HCT116 (cell line): ENCODE measurements around the gene ITSN1. TPM values are rescaled to one million over a fixed set of nuclear protein-coding genes. Genes with fewer than 3 reads are reported as not detected.

ENCODE experiments used
- ATAC-seq: fragments of 200-7000 bp; cut with Tn5 transposase; 2 replicates; pipeline ENCODE4 v1.9.1; 2020; ENCODE audit warnings: mild to moderate bottlenecking, moderate library complexity
- BruUV-seq: library from RNA; stranded (reverse); fragments of 400-500 nt; replicated peaks from 2 replicates; lab custom pipeline; 2021; lab: Mats Ljungman, UMichigan
- CTCF ChIA-PET: fragments of 300-600 bp; sonication (Branson Sonifier 250); formaldehyde crosslinking; loops from one replicate; lab custom pipeline; 2021; ENCODE audit warnings: antibody characterized with exemption; lab: Charles Lee
- POLR2A ChIA-PET: fragments of 300-600, 350-600 bp; sonication (Branson Sonifier 250); formaldehyde crosslinking; loops from one replicate; lab custom pipeline; 2021; ENCODE audit warnings: antibody characterized with exemption; lab: Charles Lee
- RAD21 ChIA-PET, 2 experiments: fragments of 300-600 bp; sonication (Branson Sonifier 250); formaldehyde crosslinking; loops; one replicate each; lab custom pipeline; 2023; ENCODE audit warnings: low total read pairs in 2 of 2; ENCODE audit not compliant: uncharacterized antibody in 2 of 2, unreplicated experiment in 2 of 2, low non-redundant PET in 1 of 2; lab: Charles Lee
- DNase-seq: peaks from one replicate; pipeline ENCODE4 v3.0.0-alpha.2; 2010; ENCODE audit warnings: low read depth, low spot score
- H2AFZ ChIP-seq: fragments of 200-600 bp; shearing (Covaris generic), sonication (generic); 2 replicates; pipeline ENCODE4 v1.6.1; 2017; ENCODE audit warnings: low read depth, mixed run types, mixed read lengths, antibody characterized with exemption, low read length; ENCODE audit not compliant: poor library complexity, severe bottlenecking
- H3K27ac ChIP-seq: 2 replicates; pipeline ENCODE4 v1.5.1; 2012; ENCODE audit warnings: low read depth, low read length
- H3K27me3 ChIP-seq: fragments of 200-600 bp; sonication (generic); 2 replicates; pipeline ENCODE4 v1.6.1; 2016; ENCODE audit warnings: mixed run types, low read length, mixed read lengths; ENCODE audit not compliant: insufficient read depth
- H3K36me3 ChIP-seq, 2 experiments: fragments of 200-500 bp in 1 of 2; fragments of 200-600 bp in 1 of 2; sonication (Bioruptor generic) in 1 of 2; sonication (generic) in 1 of 2; 2 replicates each; pipeline versions ENCODE4 v1.5.1 to v1.6.1; 2014 to 2016; ENCODE audit warnings: low read length in 2 of 2, inconsistent platforms in 1 of 2, mixed read lengths in 1 of 2, mixed run types in 1 of 2; ENCODE audit not compliant: insufficient read depth in 2 of 2, control insufficient read depth in 1 of 2
- H3K4me1 ChIP-seq, 2 experiments: fragments of 200-600 bp in 1 of 2; sonication (generic) in 1 of 2; 2 replicates each; pipeline versions ENCODE4 v1.5.1 to v1.6.1; 2012 to 2017; ENCODE audit warnings: low read length in 2 of 2, inconsistent platforms in 1 of 2, mild to moderate bottlenecking in 1 of 2, mixed read lengths in 1 of 2, mixed run types in 1 of 2, moderate library complexity in 1 of 2; ENCODE audit not compliant: insufficient read depth in 2 of 2, control insufficient read depth in 1 of 2
- H3K4me2 ChIP-seq: fragments of 200-600 bp; sonication (generic); 2 replicates; pipeline ENCODE4 v1.6.1; 2017; ENCODE audit warnings: mixed run types, low read length, mixed read lengths
- H3K4me3 ChIP-seq, 2 experiments: fragments of 200-600 bp in 1 of 2; sonication (generic) in 1 of 2; replicated peaks in 1 of 2; 2 replicates each; pipeline ENCODE4 v1.5.1; 2011 to 2016; ENCODE audit warnings: low read length in 2 of 2, control low read depth in 1 of 2, low read depth in 1 of 2, mild to moderate bottlenecking in 1 of 2, mixed read lengths in 1 of 2, mixed run types in 1 of 2
- H3K79me2 ChIP-seq: fragments of 200-600 bp; sonication (generic); 2 replicates; pipeline ENCODE4 v1.6.1; 2017; ENCODE audit warnings: mild to moderate bottlenecking, mixed run types, low read length, moderate library complexity, mixed read lengths; ENCODE audit not compliant: insufficient read depth
- H3K9ac ChIP-seq: fragments of 200-600 bp; sonication (generic); 2 replicates; pipeline ENCODE4 v1.6.1; 2016; ENCODE audit warnings: low read length, mixed read lengths
- H3K9me2 ChIP-seq: fragments of 200-600 bp; sonication (generic), shearing (Covaris generic); 2 replicates; pipeline ENCODE4 v1.6.1; 2017; ENCODE audit warnings: mixed run types, mild to moderate bottlenecking, moderate library complexity; ENCODE audit not compliant: insufficient read depth
- H3K9me3 ChIP-seq, 2 experiments: fragments of 200-500 bp in 1 of 2; fragments of 200-600 bp in 1 of 2; sonication (Bioruptor generic) in 1 of 2; sonication (generic) in 1 of 2; 2 replicates each; pipeline ENCODE4 v1.6.1; 2014 to 2017; ENCODE audit warnings: low read length in 2 of 2, mixed read lengths in 2 of 2, inconsistent platforms in 1 of 2, low read depth in 1 of 2, mild to moderate bottlenecking in 1 of 2, mixed run types in 1 of 2, moderate library complexity in 1 of 2; ENCODE audit not compliant: control insufficient read depth in 1 of 2, insufficient read depth in 1 of 2
- H4K20me1 ChIP-seq: fragments of 200-600 bp; sonication (generic), shearing (Covaris generic); 2 replicates; pipeline ENCODE4 v1.6.1; 2017; ENCODE audit warnings: mixed run types, mild to moderate bottlenecking, moderate library complexity; ENCODE audit not compliant: insufficient read depth
- ATF3 ChIP-seq: IDR thresholded peaks from 2 replicates; pipeline ENCODE4 v1.6.1; 2012
- CBX3 ChIP-seq: IDR thresholded peaks from 2 replicates; pipeline ENCODE4 v1.6.1; 2012; ENCODE audit warnings: low read depth
- CTCF ChIP-seq, 3 experiments: fragments of 200-600 bp in 1 of 3; sonication (generic) in 1 of 3; IDR thresholded peaks in 2 of 3; conservative IDR thresholded peaks in 1 of 3; 2 replicates each; pipeline ENCODE4 v1.5.1; 2012 to 2017; ENCODE audit warnings: low read depth in 2 of 3, low read length in 2 of 3, antibody characterized with exemption in 1 of 3, borderline replicate concordance in 1 of 3, control low read depth in 1 of 3, mild to moderate bottlenecking in 1 of 3, mixed read lengths in 1 of 3, mixed run types in 1 of 3, moderate library complexity in 1 of 3; ENCODE audit not compliant: insufficient read depth in 1 of 3
- EGR1 ChIP-seq: IDR thresholded peaks from 2 replicates; pipeline ENCODE4 v1.6.1; 2012; ENCODE audit warnings: low read depth
- ELF1 ChIP-seq: IDR thresholded peaks from 2 replicates; pipeline ENCODE4 v1.6.1; 2012; ENCODE audit warnings: low read depth, borderline replicate concordance
- EZH2phosphoT487 ChIP-seq: fragments of 200-600 bp; IDR thresholded peaks from 2 replicates; pipeline ENCODE4 v1.6.1; 2018; ENCODE audit warnings: antibody characterized with exemption, borderline replicate concordance
- FOSL1 ChIP-seq: IDR thresholded peaks from 2 replicates; pipeline ENCODE4 v1.6.1; 2012; ENCODE audit warnings: low read depth
- JUND ChIP-seq: IDR thresholded peaks from 2 replicates; pipeline ENCODE4 v1.6.1; 2012
- POLR2AphosphoS5 ChIP-seq: IDR thresholded peaks from 2 replicates; pipeline ENCODE4 v1.6.1; 2011; ENCODE audit warnings: mild to moderate bottlenecking, low read depth, low read length, moderate library complexity
- RAD21 ChIP-seq: IDR thresholded peaks from 2 replicates; pipeline ENCODE4 v1.6.1; 2012; ENCODE audit warnings: low read depth, mild to moderate bottlenecking
- REST ChIP-seq: IDR thresholded peaks from 2 replicates; pipeline ENCODE4 v1.6.1; 2012; ENCODE audit warnings: low read depth
- SIN3A ChIP-seq: IDR thresholded peaks from 2 replicates; pipeline ENCODE4 v1.6.1; 2012; ENCODE audit warnings: low read depth
- YY1 ChIP-seq: IDR thresholded peaks from 2 replicates; pipeline ENCODE4 v1.6.1; 2011; ENCODE audit warnings: low read length, low read depth, moderate library complexity, mild to moderate bottlenecking; ENCODE audit not compliant: insufficient replicate concordance; ENCODE audit errors: extremely low read depth
- ZBTB33 ChIP-seq: IDR thresholded peaks from 2 replicates; pipeline ENCODE4 v1.6.1; 2011; ENCODE audit warnings: mild to moderate bottlenecking, low read length, moderate library complexity; ENCODE audit not compliant: insufficient replicate concordance; ENCODE audit errors: extremely low read depth
- ZFX ChIP-seq: fragments of 450-650 bp; IDR thresholded peaks from 2 replicates; pipeline ENCODE4 v1.6.1; 2017
- ZNF274 ChIP-seq: fragments of 200-500 bp; sonication (Bioruptor generic); IDR thresholded peaks from 2 replicates; pipeline ENCODE4 v1.6.1; 2014; ENCODE audit warnings: mild to moderate bottlenecking, low read depth, low read length, inconsistent platforms
- intact Hi-C: fragments of 100-400 bp; cut with micrococcal nuclease; formaldehyde crosslinking; loops from 2 replicates; pipeline ENCODE4 v1.10.0; 2022
- total RNA-seq: library from RNA; stranded (reverse); gene quantifications from one replicate; pipeline ENCODE4 v1.2.1, GENCODE V29; 2021; ENCODE audit not compliant: unreplicated experiment

ITSN1 gene
- total RNA-seq, 1 experiment from 2014 or later: 25.8 TPM

- CTCF ChIA-PET: no interaction called here
- no TSS peak for BruUV-seq
- RAD21 ChIA-PET: no interaction called here
Observed at GRCh38 chr21:33829844-33830243, 187.5 kb downstream of the ITSN1 start.

More at GRCh38 chr21:33829844-33830243, 187.5 kb downstream of the ITSN1 start:
- DNase-seq (no peak), ATAC-seq (no peak)
- TF ChIP-seq ZFX (no peak), POLR2AphosphoS5 (no peak), YY1 (no peak), ATF3 (no peak), JUND (no peak), ZBTB33 (no peak), REST (no peak), ELF1 (no peak), FOSL1 (no peak), CBX3 (no peak), RAD21 (no peak), CTCF (IDR thresholded peaks at IDR 0.05 in 2 of 3, conservative IDR thresholded peaks at IDR 0.05 in 1 of 3; ENCODE audit: borderline replicate concordance in 1 of 3, insufficient read depth in 1 of 3, low read depth in 2 of 3, low read length in 2 of 3) (no peak), ZNF274 (no peak), EZH2phosphoT487 (no peak), EGR1 (no peak), SIN3A (no peak)
- H3K79me2 ChIP-seq: no peaks in the 10 kb centered on the region
- H3K9me2 ChIP-seq: no peaks in the 10 kb centered on the region
- POLR2A ChIA-PET: no interaction called here
- H3K9ac ChIP-seq: no peak overlapping the region
- H3K9me3 ChIP-seq: no peaks in the 10 kb centered on the region
- no peaks in the 10 kb centered on the region for H3K27me3 ChIP-seq
- no peak overlapping the region for H3K4me2 ChIP-seq
- H3K27ac ChIP-seq: no peak overlapping the region
- no peak overlapping the region for H2AFZ ChIP-seq
- H3K4me1 ChIP-seq: no peaks in the 10 kb centered on the region
- intact Hi-C loops: no loop called here
- H4K20me1 ChIP-seq: no peaks in the 10 kb centered on the region
- H3K4me3 ChIP-seq: no peak overlapping the region
- H3K36me3 ChIP-seq: no peaks in the 10 kb centered on the region
